Measurements from ENCODE around the gene BICC1. TPM values are rescaled to one million over a fixed set of nuclear protein-coding genes. Genes with fewer than 3 reads are reported as not detected.

The BICC1 gene
- total and polyA plus RNA-seq, 2 of the 8 experiments (the other 6 are each of a cell fraction or from before 2014, with no cell fraction given) = 0.20 to 0.73 TPM

DNA sequence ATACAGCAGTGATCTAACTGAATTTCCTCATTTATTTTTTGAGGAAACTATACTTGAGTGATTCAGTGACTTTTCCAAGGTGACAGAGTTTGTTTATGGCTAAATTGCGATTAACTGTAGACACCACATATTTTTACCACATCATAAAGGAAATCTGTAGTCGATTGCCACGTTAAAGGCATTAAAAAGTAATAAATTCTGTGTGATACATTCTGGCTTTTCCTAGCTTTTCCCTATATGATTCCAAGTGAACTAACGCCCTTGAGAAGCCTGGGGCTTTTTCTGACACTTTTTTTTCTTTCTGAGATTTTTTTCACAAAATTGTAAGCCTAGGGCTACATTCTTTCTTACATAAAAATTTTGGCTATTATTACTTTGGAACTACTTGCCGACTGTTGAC, 266.9 kb downstream of the BICC1 start:
- H2BK20ac ChIP-seq (ENCODE audit: low read length) = no peak overlapping the region
- H3K4ac ChIP-seq (replicated peaks; ENCODE audit: insufficient read length, low read depth, low read length) = no peak overlapping the region
- H3K9ac ChIP-seq (replicated peaks in 1 of 4; ENCODE audit: extremely low read depth in 1 of 4, low read depth in 3 of 4, low read length in 3 of 4) = no peak overlapping the region
- H4K5ac ChIP-seq (ENCODE audit: insufficient read length, low read depth, low read length) = no peak overlapping the region
- no peak overlapping the region for H3K27ac ChIP-seq (ENCODE audit: low read depth, low read length)
- no peak overlapping the region for H3K18ac ChIP-seq (ENCODE audit: extremely low read depth, low read length)
- H2BK5ac ChIP-seq (ENCODE audit: low read depth, low read length) = no peak overlapping the region
- ChIA-PET CTCF (ENCODE audit: partially characterized antibody) (interaction anchor here (0.6 kb wide), 1 partner anchor 599 kb away, joined by 3 read pairs; no protein-coding TSS in a partner anchor), POLR2A (ENCODE audit: partially characterized antibody) (no interaction called here)
- no peaks in the 10 kb centered on the region for H3K23me2 ChIP-seq (ENCODE audit: low read depth, low read length)
- FAIRE-seq (no peak), DNase-seq (ENCODE audit: low read depth in 1 of 2, low spot score in 2 of 2) (no peak)
- H3K56ac ChIP-seq (replicated peaks; ENCODE audit: insufficient read length, low read depth, low read length) = no peak overlapping the region
- H3K79me2 ChIP-seq (ENCODE audit: control insufficient read depth in 1 of 2, insufficient read depth in 2 of 2, low read length in 2 of 2) = no peaks in the 10 kb centered on the region
- 85% methylated on average over 5 of the region's 5 CpGs; no CpG with 5 or more reads in 1 of the 2 experiments for whole genome bisulfite sequencing, 2 experiments (ENCODE audit: extremely low coverage in 1 of 2, insufficient coverage in 1 of 2, insufficient read length in 1 of 2, insufficient replicate concordance in 2 of 2, low coverage in 1 of 2, low lambda C conversion rate in 2 of 2, missing lambda C conversion rate in 1 of 2)
- H3K36me3 ChIP-seq (ENCODE audit: control insufficient read depth in 2 of 4, insufficient read depth in 4 of 4, low read length in 3 of 4) = no peaks in the 10 kb centered on the region
- no peaks in the 10 kb centered on the region for H3K9me3 ChIP-seq (ENCODE audit: insufficient read depth in 2 of 2, low read depth in 1 of 2, low read length in 1 of 2)
- no peak overlapping the region for H2AFZ ChIP-seq (ENCODE audit: low read length)
- H3K27me3 ChIP-seq (replicated peaks in 1 of 4; ENCODE audit: control insufficient read depth in 3 of 4, extremely low read depth in 1 of 4, insufficient read depth in 3 of 4, low read length in 3 of 4) = no peaks in the 10 kb centered on the region
- no peak overlapping the region for H3K23ac ChIP-seq (ENCODE audit: insufficient read length)
- H4K20me1 ChIP-seq (replicated peaks in 1 of 2; ENCODE audit: control insufficient read depth in 1 of 2, insufficient read depth in 2 of 2, low read length in 2 of 2) = no peaks in the 10 kb centered on the region
- no peak overlapping the region for H2BK15ac ChIP-seq (ENCODE audit: low read length)
- H3K4me2 ChIP-seq (ENCODE audit: insufficient read depth in 1 of 2, low read depth in 2 of 2, low read length in 2 of 2) = no peak overlapping the region
- H2AK5ac ChIP-seq (ENCODE audit: low read depth, low read length) = no peak overlapping the region
- H3K4me1 ChIP-seq (replicated peaks in 1 of 4; ENCODE audit: control insufficient read depth in 3 of 4, insufficient read depth in 4 of 4, low read length in 3 of 4) = no peaks in the 10 kb centered on the region
- H3K4me3 ChIP-seq (ENCODE audit: extremely low read depth in 1 of 4, insufficient read depth in 2 of 4, low read depth in 3 of 4, low read length in 4 of 4) = no peak overlapping the region
- no peak overlapping the region for H4K91ac ChIP-seq (replicated peaks; ENCODE audit: insufficient read length, low read length)
- H2BK120ac ChIP-seq (replicated peaks; ENCODE audit: low read depth, low read length) = no peak overlapping the region
- H3K14ac ChIP-seq (ENCODE audit: insufficient read length) = no peak overlapping the region
- H4K8ac ChIP-seq (ENCODE audit: extremely low read depth, insufficient read depth, low read length) = no peak overlapping the region
- TF ChIP-seq, protein P1, sequence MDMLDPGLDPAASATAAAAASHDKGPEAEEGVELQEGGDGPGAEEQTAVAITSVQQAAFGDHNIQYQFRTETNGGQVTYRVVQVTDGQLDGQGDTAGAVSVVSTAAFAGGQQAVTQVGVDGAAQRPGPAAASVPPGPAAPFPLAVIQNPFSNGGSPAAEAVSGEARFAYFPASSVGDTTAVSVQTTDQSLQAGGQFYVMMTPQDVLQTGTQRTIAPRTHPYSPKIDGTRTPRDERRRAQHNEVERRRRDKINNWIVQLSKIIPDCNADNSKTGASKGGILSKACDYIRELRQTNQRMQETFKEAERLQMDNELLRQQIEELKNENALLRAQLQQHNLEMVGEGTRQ (IDR thresholded peaks at IDR 0.05; ENCODE audit: low read length) = no peak
- TF ChIP-seq CBX8 (IDR thresholded peaks at IDR 0.05; ENCODE audit: borderline replicate concordance, low read depth, low read length) = no peak
- no peak for TF ChIP-seq RNF2 (IDR thresholded peaks at IDR 0.05; ENCODE audit: borderline replicate concordance, low read depth, low read length, missing control alignments, poor library complexity, severe bottlenecking)
- H3K79me1 ChIP-seq (ENCODE audit: low read depth, low read length) = no peaks in the 10 kb centered on the region
- H2BK12ac ChIP-seq (ENCODE audit: low read depth, low read length) = no peak overlapping the region
